ENCODE data around the gene STAT4. TPM values are rescaled to one million over a fixed set of nuclear protein-coding genes. Genes with fewer than 3 reads are reported as not detected.

The STAT4 gene
- total RNA-seq, 2 donors from 2014 or later = 3.2 to 8.8 TPM

- no peak for DNase-seq
- H3K27me3 Mint-ChIP-seq (ENCODE audit: insufficient read depth) = no peaks in the 10 kb centered on the region
- H3K27ac ChIP-seq (ENCODE audit: low read depth, low read length) = no peak overlapping the region
- no peaks in the 10 kb centered on the region for H3K9me3 ChIP-seq (ENCODE audit: control insufficient read depth, low read length)
- no peaks in the 10 kb centered on the region for H3K9me3 Mint-ChIP-seq
- H3K4me3 Mint-ChIP-seq = no peak overlapping the region
- H3K4me3 ChIP-seq (ENCODE audit: low read length) = no peak overlapping the region
- no peaks in the 10 kb centered on the region for H3K4me1 ChIP-seq (ENCODE audit: control insufficient read depth, insufficient read depth, low read length)
- H3K36me3 ChIP-seq (ENCODE audit: control insufficient read depth, insufficient read depth, low read length) = peaks cover 4% of the 10 kb centered on the region
- H3K27ac Mint-ChIP-seq = no peak overlapping the region
- H3K36me3 Mint-ChIP-seq (ENCODE audit: low read depth) = no peaks in the 10 kb centered on the region
- no peak overlapping the region for H3K9ac ChIP-seq (ENCODE audit: extremely low read depth, low read length, poor library complexity, severe bottlenecking)
- TF ChIP-seq CTCF (conservative IDR thresholded peaks at IDR 0.05) = no peak
- WGBS, 2 experiments (ENCODE audit: insufficient coverage in 1 of 2, insufficient read length in 1 of 2) = 100% methylated on average over 1 of the region's 3 CpGs; no CpG with 5 or more reads in 1 of the 2 experiments
- H3K4me1 Mint-ChIP-seq = peaks cover 2% of the 10 kb centered on the region
- H3K27me3 ChIP-seq (ENCODE audit: control insufficient read depth, insufficient read depth, low read length, poor library complexity, severe bottlenecking) = no peaks in the 10 kb centered on the region
These were observed 83.9 kb downstream of the STAT4 start for GRCh38 chr2:191066919-191067233.

GRCh38 chr2:191066197-191066918, 84.4 kb downstream of the STAT4 start:
- Histone ChIP-seq H3K4me1 (ENCODE audit: control insufficient read depth, insufficient read depth, low read length) (no peaks in the 10 kb centered on the region), H3K27ac (ENCODE audit: low read depth, low read length) (no peak overlapping the region), H3K4me3 (ENCODE audit: low read length) (no peak overlapping the region), H3K27me3 (ENCODE audit: control insufficient read depth, insufficient read depth, low read length, poor library complexity, severe bottlenecking) (no peaks in the 10 kb centered on the region), H3K36me3 (ENCODE audit: control insufficient read depth, insufficient read depth, low read length) (peaks cover 4% of the 10 kb centered on the region), H3K9ac (ENCODE audit: extremely low read depth, low read length, poor library complexity, severe bottlenecking) (no peak overlapping the region), H3K9me3 (ENCODE audit: control insufficient read depth, low read length) (no peaks in the 10 kb centered on the region)
- TF ChIP-seq CTCF (conservative IDR thresholded peaks at IDR 0.05) = no peak
- no peaks in the 10 kb centered on the region for H3K27me3 Mint-ChIP-seq (ENCODE audit: insufficient read depth)
- DNase-seq = no peak
- H3K27ac Mint-ChIP-seq = no peak overlapping the region
- H3K4me1 Mint-ChIP-seq = peaks cover 2% of the 10 kb centered on the region
- no peaks in the 10 kb centered on the region for H3K9me3 Mint-ChIP-seq
- no peak overlapping the region for H3K4me3 Mint-ChIP-seq
- no peaks in the 10 kb centered on the region for H3K36me3 Mint-ChIP-seq (ENCODE audit: low read depth)
- 83 to 90% methylated on average over 2 to 4 of the region's 4 CpGs for WGBS, 2 experiments (ENCODE audit: insufficient coverage in 1 of 2, insufficient read length in 1 of 2)

GRCh38 chr2:191065785-191066184, 85.0 kb downstream of the STAT4 start:
- Histone ChIP-seq H3K27ac (ENCODE audit: low read depth, low read length) (no peak overlapping the region), H3K9me3 (ENCODE audit: control insufficient read depth, low read length) (no peaks in the 10 kb centered on the region), H3K36me3 (ENCODE audit: control insufficient read depth, insufficient read depth, low read length) (peaks cover 4% of the 10 kb centered on the region), H3K4me3 (ENCODE audit: low read length) (no peak overlapping the region), H3K4me1 (ENCODE audit: control insufficient read depth, insufficient read depth, low read length) (no peaks in the 10 kb centered on the region), H3K27me3 (ENCODE audit: control insufficient read depth, insufficient read depth, low read length, poor library complexity, severe bottlenecking) (no peaks in the 10 kb centered on the region), H3K9ac (ENCODE audit: extremely low read depth, low read length, poor library complexity, severe bottlenecking) (no peak overlapping the region)
- H3K27me3 Mint-ChIP-seq (ENCODE audit: insufficient read depth) = no peaks in the 10 kb centered on the region
- no peak overlapping the region for H3K4me3 Mint-ChIP-seq
- 67% methylated on average over 1 of the region's 2 CpGs; no CpG with 5 or more reads in 1 of the 2 experiments for WGBS, 2 experiments (ENCODE audit: insufficient coverage in 1 of 2, insufficient read length in 1 of 2)
- H3K4me1 Mint-ChIP-seq = peaks cover 2% of the 10 kb centered on the region
- DNase-seq = no peak
- H3K9me3 Mint-ChIP-seq = no peaks in the 10 kb centered on the region
- no peaks in the 10 kb centered on the region for H3K36me3 Mint-ChIP-seq (ENCODE audit: low read depth)
- TF ChIP-seq CTCF (conservative IDR thresholded peaks at IDR 0.05) = no peak
- H3K27ac Mint-ChIP-seq = no peak overlapping the region
